Urinary bladder (tissue), 4 donors: ENCODE measurements around the gene C11orf68. TPM values are rescaled to one million over a fixed set of nuclear protein-coding genes. Genes with fewer than 3 reads are reported as not detected.
"Not testable (repeated sequence)": the region's sequence is repeated elsewhere in the genome, so short reads cannot be mapped to it uniquely, and the experiment has no call there.

Experiments
- DNase-seq: peaks from one replicate; pipeline ENCODE4 v3.0.0-alpha.2; 2015; ENCODE audit errors: extremely low spot score
- H3K27ac ChIP-seq: one replicate; pipeline ENCODE4 v1.5.1; 2013; ENCODE audit warnings: low read depth, mild to moderate bottlenecking, moderate library complexity
- H3K36me3 ChIP-seq: one replicate; pipeline ENCODE4 v1.6.1; 2013; ENCODE audit warnings: mild to moderate bottlenecking, moderate library complexity; ENCODE audit not compliant: insufficient read depth
- H3K4me1 ChIP-seq: one replicate; pipeline ENCODE4 v1.6.1; 2013; ENCODE audit warnings: mild to moderate bottlenecking, moderate library complexity; ENCODE audit not compliant: insufficient read depth
- H3K4me3 ChIP-seq: one replicate; pipeline ENCODE4 v1.5.1; 2013; ENCODE audit warnings: low read depth, low read length
- WGBS: extraction: QIAGEN DNeasy Blood & Tissue Kit; methylation state at CpG from one replicate; pipeline ENCODE4 v1.1.7; 2013; 5-methylcytosine and 5-hydroxymethylcytosine counted together
- polyA plus RNA-seq: library from polyadenylated mRNA; stranded (reverse); fragments of 200-250 nt; gene quantifications from one replicate; pipeline ENCODE4 v1.2.3, GENCODE V29; 2013
- total RNA-seq: library from RNA; depleted of rRNA; stranded (reverse); fragments of >200 nt; gene quantifications from one replicate; pipeline ENCODE4 v1.2.3, GENCODE V29; 2014
- donor health status: healthy with polysubstance abuse.
- donor health status: healthy.

Gene C11orf68
- total and polyA plus RNA-seq, 2 donors = 11.8 to 65.9 TPM

GRCh38 chr11:65897020-65897471, 21.8 kb downstream of the C11orf68 start:
- no peaks in the 10 kb centered on the region for H3K4me1 ChIP-seq
- no peak for DNase-seq
- WGBS = 91% methylated on average over 4 of the region's 4 CpGs
- H3K36me3 ChIP-seq = no peaks in the 10 kb centered on the region
- no peak overlapping the region for H3K4me3 ChIP-seq
- H3K27ac ChIP-seq = no peak overlapping the region

- H3K36me3 ChIP-seq = no peaks in the 10 kb centered on the region
- no peak overlapping the region for H3K27ac ChIP-seq
- DNase-seq = no peak
- no peak overlapping the region for H3K4me3 ChIP-seq
- 91% methylated on average over 14 of the region's 14 CpGs for WGBS
- H3K4me1 ChIP-seq = no peaks in the 10 kb centered on the region
These were observed 22.5 kb downstream of the C11orf68 start for GRCh38 chr11:65896034-65896999.

GRCh38 chr11:65895482-65895981, 23.3 kb downstream of the C11orf68 start:
- no peak for DNase-seq
- no peaks in the 10 kb centered on the region for H3K36me3 ChIP-seq
- H3K4me3 ChIP-seq = no peak overlapping the region
- H3K27ac ChIP-seq = no peak overlapping the region
- H3K4me1 ChIP-seq = no peaks in the 10 kb centered on the region
- 94% methylated on average over 5 of the region's 5 CpGs for WGBS

GRCh38 chr11:65894034-65894591, 24.7 kb downstream of the C11orf68 start:
- H3K27ac ChIP-seq = peak overlapping the region; percentile 40
- H3K36me3 ChIP-seq = no peaks in the 10 kb centered on the region
- H3K4me3 ChIP-seq = peak overlapping the region; percentile 7
- no peak for DNase-seq
- WGBS = 77% methylated on average over 16 of the region's 16 CpGs
- H3K4me1 ChIP-seq = no peaks in the 10 kb centered on the region

GRCh38 chr11:65892661-65893317, 26.1 kb downstream of the C11orf68 start:
- Histone ChIP-seq H3K4me3 (no peak overlapping the region), H3K36me3 (no peaks in the 10 kb centered on the region), H3K27ac (peak overlapping the region; percentile 4), H3K4me1 (no peaks in the 10 kb centered on the region)
- DNase-seq = no peak
- 69% methylated on average over 10 of the region's 10 CpGs for WGBS

GRCh38 chr11:65892137-65892540, 26.7 kb downstream of the C11orf68 start:
- H3K27ac ChIP-seq, H3K4me1 ChIP-seq, DNase-seq, H3K36me3 ChIP-seq: not testable (repeated sequence)
- WGBS = 61% methylated on average over 5 of the region's 5 CpGs
- peak overlapping the region; percentile 61 for H3K4me3 ChIP-seq

GRCh38 chr11:65891219-65892136, 27.4 kb downstream of the C11orf68 start:
- Histone ChIP-seq H3K27ac (peak overlapping the region; percentile 90), H3K4me1 (no peaks in the 10 kb centered on the region), H3K4me3 (peak overlapping the region; percentile 61), H3K36me3 (no peaks in the 10 kb centered on the region)
- WGBS = 3% methylated on average over 57 of the region's 57 CpGs
- DNase-seq = no peak

GRCh38 chr11:65890324-65891218, 28.3 kb downstream of the C11orf68 start, which contains the start of gene CCDC85B:
TSS of gene CCDC85B (plus strand) at chr11:65890673. CDS start at chr11:65890784, 111 bp downstream.
- WGBS = under 1% methylated on average over 94 of the region's 94 CpGs
- H3K4me3 ChIP-seq = peak within 1 kb of the TSS; percentile 61
- H3K36me3 ChIP-seq = no peaks in the 10 kb centered on the region
- no peaks in the 10 kb centered on the region for H3K4me1 ChIP-seq
- DNase-seq = peak; percentile 91
- H3K27ac ChIP-seq = peak within 1 kb of the TSS; percentile 90

- Histone ChIP-seq H3K27ac (peak within 1 kb of the TSS; percentile 91), H3K4me1 (no peaks in the 10 kb centered on the region), H3K36me3 (no peaks in the 10 kb centered on the region), H3K4me3 (peak within 1 kb of the TSS; percentile 51)
- peak; percentile 91 for DNase-seq
- WGBS = under 1% methylated on average over 57 of the region's 57 CpGs
These were observed 30.6 kb downstream of the C11orf68 start, which contains the start of gene FIBP for GRCh38 chr11:65888163-65888814. TSS of gene FIBP (minus strand) at chr11:65888471. CDS start at chr11:65888418, 53 bp downstream.

GRCh38 chr11:65887723-65888162, 31.1 kb downstream of the C11orf68 start:
- DNase-seq = no peak
- WGBS = 3% methylated on average over 23 of the region's 23 CpGs
- H3K36me3 ChIP-seq = no peaks in the 10 kb centered on the region
- peak overlapping the region; percentile 83 for H3K27ac ChIP-seq
- H3K4me3 ChIP-seq = peak overlapping the region; percentile 51
- no peaks in the 10 kb centered on the region for H3K4me1 ChIP-seq

- DNase-seq = no peak
- H3K4me1 ChIP-seq = no peaks in the 10 kb centered on the region
These were observed 31.8 kb downstream of the C11orf68 start for GRCh38 chr11:65886826-65887722.

More at GRCh38 chr11:65886826-65887722, 31.8 kb downstream of the C11orf68 start:
- Histone ChIP-seq H3K4me3 (no peak overlapping the region), H3K36me3 (no peaks in the 10 kb centered on the region), H3K27ac (no peak overlapping the region)
- WGBS = 78% methylated on average over 14 of the region's 14 CpGs
